22Rv1 (cell line): Measurements from ENCODE around the gene AMN.

ENCODE experiments used
- ZFX ChIP-seq: fragments of 450-650 bp; IDR thresholded peaks from 2 replicates; pipeline ENCODE4 v1.6.1; 2017; ENCODE audit warnings: antibody characterized with exemption, borderline replicate concordance
- TF ChIP-seq, protein P1 (sequence below): fragments of 450-650 bp; IDR thresholded peaks from 2 replicates; pipeline ENCODE4 v1.5.1; 2017; ENCODE audit warnings: mild to moderate bottlenecking

DNA sequence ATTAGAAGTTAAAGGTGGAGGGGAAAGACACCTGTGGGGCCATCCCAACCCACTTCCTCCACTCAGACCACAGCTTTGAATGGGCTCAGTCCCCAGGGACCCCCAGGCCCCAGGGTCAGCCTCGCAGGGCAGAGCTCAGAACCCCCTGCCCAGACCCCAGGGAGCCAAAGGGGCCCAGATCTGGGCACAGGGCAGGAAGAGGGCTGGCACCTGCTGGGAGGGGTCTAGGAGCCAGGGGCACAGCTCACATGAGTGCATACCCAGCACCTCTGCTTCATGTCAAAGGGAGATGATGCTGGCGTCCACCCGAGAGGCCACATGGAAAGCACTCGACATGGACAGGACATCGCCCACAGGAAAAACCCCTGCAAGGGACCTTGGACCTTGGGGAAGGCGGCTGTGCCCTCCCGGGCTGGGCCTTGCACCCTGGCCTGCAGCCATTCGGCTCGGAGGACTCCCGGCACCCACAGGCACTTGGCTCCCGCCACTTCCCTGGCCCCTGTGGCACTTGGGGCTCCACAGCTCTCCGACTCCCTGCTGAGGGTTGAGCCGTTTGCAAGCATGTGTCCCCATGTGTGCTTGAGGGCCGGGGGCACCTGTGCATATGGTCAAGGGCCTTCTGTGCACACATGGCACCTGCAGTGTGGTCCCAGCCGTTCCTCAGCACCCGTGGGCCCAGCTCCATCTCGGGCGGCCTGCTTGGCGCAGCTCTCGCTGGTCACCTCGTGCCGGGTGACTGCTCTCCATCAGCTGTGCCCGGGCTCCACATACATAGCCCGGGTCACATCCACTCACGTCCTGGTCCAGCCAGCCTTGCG, 7.8 kb upstream of the AMN start:
- TF ChIP-seq, protein P1, sequence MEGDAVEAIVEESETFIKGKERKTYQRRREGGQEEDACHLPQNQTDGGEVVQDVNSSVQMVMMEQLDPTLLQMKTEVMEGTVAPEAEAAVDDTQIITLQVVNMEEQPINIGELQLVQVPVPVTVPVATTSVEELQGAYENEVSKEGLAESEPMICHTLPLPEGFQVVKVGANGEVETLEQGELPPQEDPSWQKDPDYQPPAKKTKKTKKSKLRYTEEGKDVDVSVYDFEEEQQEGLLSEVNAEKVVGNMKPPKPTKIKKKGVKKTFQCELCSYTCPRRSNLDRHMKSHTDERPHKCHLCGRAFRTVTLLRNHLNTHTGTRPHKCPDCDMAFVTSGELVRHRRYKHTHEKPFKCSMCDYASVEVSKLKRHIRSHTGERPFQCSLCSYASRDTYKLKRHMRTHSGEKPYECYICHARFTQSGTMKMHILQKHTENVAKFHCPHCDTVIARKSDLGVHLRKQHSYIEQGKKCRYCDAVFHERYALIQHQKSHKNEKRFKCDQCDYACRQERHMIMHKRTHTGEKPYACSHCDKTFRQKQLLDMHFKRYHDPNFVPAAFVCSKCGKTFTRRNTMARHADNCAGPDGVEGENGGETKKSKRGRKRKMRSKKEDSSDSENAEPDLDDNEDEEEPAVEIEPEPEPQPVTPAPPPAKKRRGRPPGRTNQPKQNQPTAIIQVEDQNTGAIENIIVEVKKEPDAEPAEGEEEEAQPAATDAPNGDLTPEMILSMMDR = no peak
- no peak for TF ChIP-seq ZFX
